WTC11 (cell line): ENCODE measurements around the gene TXNRD1. TPM values are rescaled to one million over a fixed set of nuclear protein-coding genes. Genes with fewer than 3 reads are reported as not detected.

Experiments
- ATAC-seq: fragments of 200-7000 bp; cut with Tn5 transposase; 2 replicates; pipeline ENCODE4 v1.10.0; 2021; ENCODE audit warnings: mild to moderate bottlenecking, moderate library complexity
- CTCF ChIA-PET: fragments of 300-600 bp; sonication (Branson Sonifier 250); formaldehyde crosslinking; loops from one replicate; lab custom pipeline; 2021; ENCODE audit warnings: antibody characterized with exemption; lab: Charles Lee
- POLR2A ChIA-PET: fragments of 350-600 bp; sonication (Branson Sonifier 250); formaldehyde crosslinking; loops from one replicate; lab custom pipeline; 2021; ENCODE audit warnings: antibody characterized with exemption; lab: Charles Lee
- DNase-seq: peaks from one replicate; pipeline ENCODE4 v3.0.0; 2021; ENCODE audit warnings: low spot score
- H3K27ac Mint-ChIP-seq: 2 replicates; pipeline ENCODE4 v1.8.0; 2021; ENCODE audit warnings: mixed read lengths
- H3K27me3 Mint-ChIP-seq: 2 replicates; pipeline ENCODE4 v1.8.0; 2021; ENCODE audit warnings: low read depth, mild to moderate bottlenecking, moderate library complexity, mixed read lengths
- H3K36me3 Mint-ChIP-seq: 2 replicates; pipeline ENCODE4 v1.8.0; 2021; ENCODE audit warnings: mixed read lengths
- H3K4me1 Mint-ChIP-seq: 2 replicates; pipeline ENCODE4 v1.8.0; 2022; ENCODE audit warnings: mixed read lengths
- H3K4me3 Mint-ChIP-seq: 2 replicates; pipeline ENCODE4 v1.8.0; 2021; ENCODE audit warnings: mild to moderate bottlenecking, moderate library complexity, mixed read lengths
- H3K9me3 Mint-ChIP-seq: 2 replicates; pipeline ENCODE4 v1.8.0; 2021; ENCODE audit warnings: mixed read lengths
- EMX1 ChIP-seq: fragments of 250-450 bp; sonication (Bioruptor Pico); IDR thresholded peaks from 2 replicates; pipeline ENCODE4 v1.8.0; 2021; ENCODE audit warnings: mild to moderate bottlenecking
- FOXK1 ChIP-seq: sonication (generic); formaldehyde crosslinking; IDR thresholded peaks from 2 replicates; pipeline ENCODE4 v1.8.0; 2022; ENCODE audit warnings: mild to moderate bottlenecking, moderate library complexity, missing genetic modification reagents
- FOXP1 ChIP-seq: sonication (generic); formaldehyde crosslinking; IDR thresholded peaks from 2 replicates; pipeline ENCODE4 v1.8.0; 2022; ENCODE audit warnings: missing genetic modification reagents, mild to moderate bottlenecking, moderate library complexity, borderline replicate concordance
- HMGA2 ChIP-seq: fragments of 250-450 bp; sonication (Bioruptor Pico); IDR thresholded peaks from 2 replicates; pipeline ENCODE4 v1.4.0; 2021; ENCODE audit warnings: mild to moderate bottlenecking, moderate library complexity
- IRF2 ChIP-seq: sonication (generic); formaldehyde crosslinking; IDR thresholded peaks from 2 replicates; pipeline ENCODE4 v1.8.0; 2022; ENCODE audit warnings: low read depth, missing genetic modification reagents, borderline replicate concordance
- JUN ChIP-seq: sonication (generic); formaldehyde crosslinking; IDR thresholded peaks from 2 replicates; pipeline ENCODE4 v1.8.0; 2023; ENCODE audit warnings: mild to moderate bottlenecking, missing genetic modification reagents
- NFE2L1 ChIP-seq: sonication (generic); formaldehyde crosslinking; IDR thresholded peaks from 2 replicates; pipeline ENCODE4 v1.8.1; 2023; ENCODE audit warnings: missing genetic modification reagents
- PRRX2 ChIP-seq: fragments of 250-450 bp; sonication (Bioruptor Pico); IDR thresholded peaks from 2 replicates; pipeline ENCODE4 v1.8.0; 2021; ENCODE audit warnings: mild to moderate bottlenecking
- RORB ChIP-seq: fragments of 250-450 bp; sonication (Bioruptor Pico); IDR thresholded peaks from 2 replicates; pipeline ENCODE4 v1.9.0; 2021; ENCODE audit warnings: mild to moderate bottlenecking
- TP53 ChIP-seq: sonication (generic); formaldehyde crosslinking; IDR thresholded peaks from 2 replicates; pipeline ENCODE4 v1.8.1; 2023; ENCODE audit warnings: mild to moderate bottlenecking, missing genetic modification reagents
- ZNF232 ChIP-seq: sonication (generic); formaldehyde crosslinking; IDR thresholded peaks from 2 replicates; pipeline ENCODE4 v1.8.0; 2022; ENCODE audit warnings: mild to moderate bottlenecking, missing genetic modification reagents
- total RNA-seq: library from RNA; stranded (reverse); gene quantifications from 3 replicates; pipeline ENCODE4 v1.2.3, GENCODE V29; 2021
- TF ChIP-seq, protein P1 (sequence below): fragments of 250-450 bp; sonication (Bioruptor Pico); IDR thresholded peaks from 2 replicates; pipeline ENCODE4 v1.8.0; 2021; ENCODE audit warnings: mild to moderate bottlenecking
- TF ChIP-seq, protein P2 (sequence below): fragments of 250-450 bp; sonication (Bioruptor Pico); IDR thresholded peaks from 2 replicates; pipeline ENCODE4 v2.1.2; 2022; ENCODE audit warnings: mild to moderate bottlenecking, moderate library complexity
- TF ChIP-seq, protein P3 (sequence below): sonication (generic); formaldehyde crosslinking; IDR thresholded peaks from 2 replicates; pipeline ENCODE4 v1.8.1; 2023; ENCODE audit warnings: mild to moderate bottlenecking, missing genetic modification reagents, moderate library complexity
- TF ChIP-seq, protein P4 (sequence below): sonication (generic); formaldehyde crosslinking; IDR thresholded peaks from 2 replicates; pipeline ENCODE4 v1.8.1; 2023; ENCODE audit warnings: mild to moderate bottlenecking, missing genetic modification reagents
- TF ChIP-seq, protein P5 (sequence below): sonication (generic); formaldehyde crosslinking; IDR thresholded peaks from 2 replicates; pipeline ENCODE4 v1.8.0; 2022; ENCODE audit warnings: mild to moderate bottlenecking, missing genetic modification reagents
- TF ChIP-seq, protein P6 (sequence below): sonication (generic); formaldehyde crosslinking; IDR thresholded peaks from 2 replicates; pipeline ENCODE4 v1.8.1; 2022; ENCODE audit warnings: missing genetic modification reagents, borderline replicate concordance
- TF ChIP-seq, protein P7 (sequence below): fragments of 250-450 bp; sonication (Bioruptor Pico); IDR thresholded peaks from 2 replicates; pipeline ENCODE4 v1.9.0; 2021; ENCODE audit warnings: mild to moderate bottlenecking
- TF ChIP-seq, protein P8 (sequence below): fragments of 250-450 bp; sonication (Bioruptor Pico); IDR thresholded peaks from 2 replicates; pipeline ENCODE4 v1.9.0; 2021; ENCODE audit warnings: moderate library complexity, mild to moderate bottlenecking, inconsistent platforms, borderline replicate concordance

TXNRD1 gene
- total RNA-seq, 1 experiment from 2014 or later = 113 TPM

DNA sequence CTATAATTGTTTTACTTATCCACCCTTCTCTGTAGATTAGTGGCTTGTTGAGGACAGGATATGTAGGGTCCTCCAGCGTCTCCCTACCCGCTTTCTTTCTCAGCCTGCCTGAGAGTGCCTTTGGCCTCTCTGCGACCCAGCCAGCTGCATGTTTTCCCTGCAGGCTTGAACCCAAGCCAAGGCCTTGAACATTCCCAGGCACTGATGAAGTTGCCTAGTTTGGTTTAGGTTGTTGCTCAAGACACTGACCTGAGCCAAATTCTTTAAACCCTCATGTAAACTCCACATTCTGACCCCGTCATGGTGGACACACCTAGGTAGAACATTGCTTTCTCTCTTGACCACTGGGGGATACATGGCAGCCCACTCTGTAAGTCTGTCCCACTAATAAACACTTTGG lies 33.4 kb upstream of the TXNRD1 start:
- Mint-ChIP-seq H3K27me3 (no peaks in the 10 kb centered on the region; the same call in 1 of the 2 replicates), H3K27ac (no peak overlapping the region), H3K36me3 (peaks cover 15% of the 10 kb centered on the region), H3K9me3 (peaks cover 25% of the 10 kb centered on the region), H3K4me1 (no peaks in the 10 kb centered on the region), H3K4me3 (no peak overlapping the region)
- POLR2A ChIA-PET = no interaction called here
- ATAC-seq (no peak), DNase-seq (no peak)
- TF ChIP-seq, protein P1, sequence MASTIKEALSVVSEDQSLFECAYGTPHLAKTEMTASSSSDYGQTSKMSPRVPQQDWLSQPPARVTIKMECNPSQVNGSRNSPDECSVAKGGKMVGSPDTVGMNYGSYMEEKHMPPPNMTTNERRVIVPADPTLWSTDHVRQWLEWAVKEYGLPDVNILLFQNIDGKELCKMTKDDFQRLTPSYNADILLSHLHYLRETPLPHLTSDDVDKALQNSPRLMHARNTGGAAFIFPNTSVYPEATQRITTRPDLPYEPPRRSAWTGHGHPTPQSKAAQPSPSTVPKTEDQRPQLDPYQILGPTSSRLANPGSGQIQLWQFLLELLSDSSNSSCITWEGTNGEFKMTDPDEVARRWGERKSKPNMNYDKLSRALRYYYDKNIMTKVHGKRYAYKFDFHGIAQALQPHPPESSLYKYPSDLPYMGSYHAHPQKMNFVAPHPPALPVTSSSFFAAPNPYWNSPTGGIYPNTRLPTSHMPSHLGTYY (CRISPR knock-in tag) = no peak
- TF ChIP-seq, protein P2, sequence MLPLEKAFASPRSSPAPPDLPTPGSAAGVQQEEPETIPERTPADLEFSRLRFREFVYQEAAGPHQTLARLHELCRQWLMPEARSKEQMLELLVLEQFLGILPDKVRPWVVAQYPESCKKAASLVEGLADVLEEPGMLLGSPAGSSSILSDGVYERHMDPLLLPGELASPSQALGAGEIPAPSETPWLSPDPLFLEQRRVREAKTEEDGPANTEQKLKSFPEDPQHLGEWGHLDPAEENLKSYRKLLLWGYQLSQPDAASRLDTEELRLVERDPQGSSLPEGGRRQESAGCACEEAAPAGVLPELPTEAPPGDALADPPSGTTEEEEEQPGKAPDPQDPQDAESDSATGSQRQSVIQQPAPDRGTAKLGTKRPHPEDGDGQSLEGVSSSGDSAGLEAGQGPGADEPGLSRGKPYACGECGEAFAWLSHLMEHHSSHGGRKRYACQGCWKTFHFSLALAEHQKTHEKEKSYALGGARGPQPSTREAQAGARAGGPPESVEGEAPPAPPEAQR (CRISPR knock-in tag) = no peak
- TF ChIP-seq FOXP1 (CRISPR knock-in tag) (no peak), JUN (CRISPR knock-in tag) (no peak), IRF2 (CRISPR knock-in tag) (no peak), HMGA2 (CRISPR knock-in tag) (no peak)
- TF ChIP-seq, protein P3, sequence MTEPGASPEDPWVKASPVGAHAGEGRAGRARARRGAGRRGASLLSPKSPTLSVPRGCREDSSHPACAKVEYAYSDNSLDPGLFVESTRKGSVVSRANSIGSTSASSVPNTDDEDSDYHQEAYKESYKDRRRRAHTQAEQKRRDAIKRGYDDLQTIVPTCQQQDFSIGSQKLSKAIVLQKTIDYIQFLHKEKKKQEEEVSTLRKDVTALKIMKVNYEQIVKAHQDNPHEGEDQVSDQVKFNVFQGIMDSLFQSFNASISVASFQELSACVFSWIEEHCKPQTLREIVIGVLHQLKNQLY = no peak
- TF ChIP-seq, protein P4, sequence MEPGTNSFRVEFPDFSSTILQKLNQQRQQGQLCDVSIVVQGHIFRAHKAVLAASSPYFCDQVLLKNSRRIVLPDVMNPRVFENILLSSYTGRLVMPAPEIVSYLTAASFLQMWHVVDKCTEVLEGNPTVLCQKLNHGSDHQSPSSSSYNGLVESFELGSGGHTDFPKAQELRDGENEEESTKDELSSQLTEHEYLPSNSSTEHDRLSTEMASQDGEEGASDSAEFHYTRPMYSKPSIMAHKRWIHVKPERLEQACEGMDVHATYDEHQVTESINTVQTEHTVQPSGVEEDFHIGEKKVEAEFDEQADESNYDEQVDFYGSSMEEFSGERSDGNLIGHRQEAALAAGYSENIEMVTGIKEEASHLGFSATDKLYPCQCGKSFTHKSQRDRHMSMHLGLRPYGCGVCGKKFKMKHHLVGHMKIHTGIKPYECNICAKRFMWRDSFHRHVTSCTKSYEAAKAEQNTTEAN (CRISPR knock-in tag) = no peak
- CTCF ChIA-PET = no interaction called here

DNA sequence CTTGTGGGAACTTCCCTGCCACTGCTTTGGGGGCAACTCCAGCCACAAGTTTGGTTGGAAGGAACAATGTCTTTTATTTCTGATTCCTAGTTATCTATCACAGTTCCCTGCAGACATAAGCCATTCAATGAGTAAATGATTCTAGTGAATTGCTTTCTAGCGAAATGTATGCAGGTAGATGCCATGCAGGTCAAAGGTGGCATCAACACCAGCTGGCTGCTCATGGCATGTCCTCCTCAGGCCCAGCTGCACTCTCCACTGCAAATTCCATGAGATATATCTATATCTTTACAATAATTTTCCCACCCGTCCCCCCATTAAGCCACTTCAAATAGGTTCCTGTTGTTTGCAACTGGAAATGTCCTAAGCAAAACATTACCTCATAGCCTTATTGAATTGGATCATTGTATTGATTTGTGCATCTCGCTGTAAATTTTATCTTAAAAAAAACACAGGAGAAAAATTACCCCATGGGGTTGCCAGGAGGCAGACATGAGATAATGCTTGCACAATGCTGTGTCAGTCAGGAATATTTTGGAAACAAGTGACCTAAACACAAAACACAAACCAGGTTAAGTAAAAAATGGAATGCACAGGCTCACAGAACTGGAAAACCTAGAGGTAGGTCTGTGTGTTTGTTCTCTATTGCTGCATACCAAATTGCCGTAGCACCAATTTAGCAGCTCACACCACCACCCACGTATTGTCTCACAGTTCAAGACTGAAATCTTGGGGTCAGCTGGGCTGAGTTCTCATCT lies 32.8 kb upstream of the TXNRD1 start:
- Mint-ChIP-seq H3K4me3 (no peak overlapping the region), H3K27ac (no peak overlapping the region), H3K9me3 (peaks cover 25% of the 10 kb centered on the region), H3K36me3 (peaks cover 15% of the 10 kb centered on the region), H3K27me3 (no peaks in the 10 kb centered on the region; the same call in 1 of the 2 replicates), H3K4me1 (no peaks in the 10 kb centered on the region)
- CTCF ChIA-PET = no interaction called here
- POLR2A ChIA-PET = no interaction called here
- DNase-seq (no peak), ATAC-seq (no peak)
- TF ChIP-seq PRRX2 (CRISPR knock-in tag) (no peak), TP53 (CRISPR knock-in tag) (no peak), ZNF232 (CRISPR knock-in tag) (no peak), NFE2L1 (CRISPR knock-in tag) (no peak), FOXK1 (CRISPR knock-in tag) (no peak), RORB (CRISPR knock-in tag) (no peak), EMX1 (CRISPR knock-in tag) (no peak)
- TF ChIP-seq, protein P2 (CRISPR knock-in tag) = no peak
- TF ChIP-seq, protein P5, sequence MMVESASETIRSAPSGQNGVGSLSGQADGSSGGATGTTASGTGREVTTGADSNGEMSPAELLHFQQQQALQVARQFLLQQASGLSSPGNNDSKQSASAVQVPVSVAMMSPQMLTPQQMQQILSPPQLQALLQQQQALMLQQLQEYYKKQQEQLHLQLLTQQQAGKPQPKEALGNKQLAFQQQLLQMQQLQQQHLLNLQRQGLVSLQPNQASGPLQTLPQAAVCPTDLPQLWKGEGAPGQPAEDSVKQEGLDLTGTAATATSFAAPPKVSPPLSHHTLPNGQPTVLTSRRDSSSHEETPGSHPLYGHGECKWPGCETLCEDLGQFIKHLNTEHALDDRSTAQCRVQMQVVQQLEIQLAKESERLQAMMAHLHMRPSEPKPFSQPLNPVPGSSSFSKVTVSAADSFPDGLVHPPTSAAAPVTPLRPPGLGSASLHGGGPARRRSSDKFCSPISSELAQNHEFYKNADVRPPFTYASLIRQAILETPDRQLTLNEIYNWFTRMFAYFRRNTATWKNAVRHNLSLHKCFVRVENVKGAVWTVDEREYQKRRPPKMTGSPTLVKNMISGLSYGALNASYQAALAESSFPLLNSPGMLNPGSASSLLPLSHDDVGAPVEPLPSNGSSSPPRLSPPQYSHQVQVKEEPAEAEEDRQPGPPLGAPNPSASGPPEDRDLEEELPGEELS (CRISPR knock-in tag) = no peak
- TF ChIP-seq, protein P6, sequence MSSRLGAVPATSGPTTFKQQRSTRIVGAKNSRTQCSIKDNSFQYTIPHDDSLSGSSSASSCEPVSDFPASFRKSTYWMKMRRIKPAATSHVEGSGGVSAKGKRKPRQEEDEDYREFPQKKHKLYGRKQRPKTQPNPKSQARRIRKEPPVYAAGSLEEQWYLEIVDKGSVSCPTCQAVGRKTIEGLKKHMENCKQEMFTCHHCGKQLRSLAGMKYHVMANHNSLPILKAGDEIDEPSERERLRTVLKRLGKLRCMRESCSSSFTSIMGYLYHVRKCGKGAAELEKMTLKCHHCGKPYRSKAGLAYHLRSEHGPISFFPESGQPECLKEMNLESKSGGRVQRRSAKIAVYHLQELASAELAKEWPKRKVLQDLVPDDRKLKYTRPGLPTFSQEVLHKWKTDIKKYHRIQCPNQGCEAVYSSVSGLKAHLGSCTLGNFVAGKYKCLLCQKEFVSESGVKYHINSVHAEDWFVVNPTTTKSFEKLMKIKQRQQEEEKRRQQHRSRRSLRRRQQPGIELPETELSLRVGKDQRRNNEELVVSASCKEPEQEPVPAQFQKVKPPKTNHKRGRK (CRISPR knock-in tag) = no peak
- TF ChIP-seq, protein P7, sequence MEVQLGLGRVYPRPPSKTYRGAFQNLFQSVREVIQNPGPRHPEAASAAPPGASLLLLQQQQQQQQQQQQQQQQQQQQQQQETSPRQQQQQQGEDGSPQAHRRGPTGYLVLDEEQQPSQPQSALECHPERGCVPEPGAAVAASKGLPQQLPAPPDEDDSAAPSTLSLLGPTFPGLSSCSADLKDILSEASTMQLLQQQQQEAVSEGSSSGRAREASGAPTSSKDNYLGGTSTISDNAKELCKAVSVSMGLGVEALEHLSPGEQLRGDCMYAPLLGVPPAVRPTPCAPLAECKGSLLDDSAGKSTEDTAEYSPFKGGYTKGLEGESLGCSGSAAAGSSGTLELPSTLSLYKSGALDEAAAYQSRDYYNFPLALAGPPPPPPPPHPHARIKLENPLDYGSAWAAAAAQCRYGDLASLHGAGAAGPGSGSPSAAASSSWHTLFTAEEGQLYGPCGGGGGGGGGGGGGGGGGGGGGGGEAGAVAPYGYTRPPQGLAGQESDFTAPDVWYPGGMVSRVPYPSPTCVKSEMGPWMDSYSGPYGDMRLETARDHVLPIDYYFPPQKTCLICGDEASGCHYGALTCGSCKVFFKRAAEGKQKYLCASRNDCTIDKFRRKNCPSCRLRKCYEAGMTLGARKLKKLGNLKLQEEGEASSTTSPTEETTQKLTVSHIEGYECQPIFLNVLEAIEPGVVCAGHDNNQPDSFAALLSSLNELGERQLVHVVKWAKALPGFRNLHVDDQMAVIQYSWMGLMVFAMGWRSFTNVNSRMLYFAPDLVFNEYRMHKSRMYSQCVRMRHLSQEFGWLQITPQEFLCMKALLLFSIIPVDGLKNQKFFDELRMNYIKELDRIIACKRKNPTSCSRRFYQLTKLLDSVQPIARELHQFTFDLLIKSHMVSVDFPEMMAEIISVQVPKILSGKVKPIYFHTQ (CRISPR knock-in tag) = no peak
- TF ChIP-seq, protein P8, sequence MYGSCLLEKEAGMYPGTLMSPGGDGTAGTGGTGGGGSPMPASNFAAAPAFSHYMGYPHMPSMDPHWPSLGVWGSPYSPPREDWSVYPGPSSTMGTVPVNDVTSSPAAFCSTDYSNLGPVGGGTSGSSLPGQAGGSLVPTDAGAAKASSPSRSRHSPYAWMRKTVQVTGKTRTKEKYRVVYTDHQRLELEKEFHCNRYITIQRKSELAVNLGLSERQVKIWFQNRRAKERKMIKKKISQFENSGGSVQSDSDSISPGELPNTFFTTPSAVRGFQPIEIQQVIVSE (CRISPR knock-in tag) = no peak
